ENCODE data around the gene PCNT.

DNA sequence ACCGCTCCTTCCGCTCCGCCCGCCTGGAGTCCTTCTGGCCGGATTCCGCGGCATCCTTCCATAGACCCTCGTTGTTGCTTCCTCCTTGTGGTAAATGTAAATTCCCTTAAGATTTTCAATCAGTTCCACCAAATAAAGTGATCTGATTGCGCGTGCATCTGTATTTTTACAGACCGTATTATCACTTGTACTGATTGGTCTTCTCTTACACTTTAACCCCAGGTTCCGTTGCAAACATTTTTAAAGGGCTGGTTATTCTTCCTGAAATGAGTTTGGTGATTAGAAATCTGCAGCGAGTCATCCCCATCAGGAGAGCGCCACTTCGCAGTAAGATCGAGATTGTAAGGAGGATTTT lies 37.3 kb upstream of the PCNT start:
- TF ChIP-seq, protein P1, sequence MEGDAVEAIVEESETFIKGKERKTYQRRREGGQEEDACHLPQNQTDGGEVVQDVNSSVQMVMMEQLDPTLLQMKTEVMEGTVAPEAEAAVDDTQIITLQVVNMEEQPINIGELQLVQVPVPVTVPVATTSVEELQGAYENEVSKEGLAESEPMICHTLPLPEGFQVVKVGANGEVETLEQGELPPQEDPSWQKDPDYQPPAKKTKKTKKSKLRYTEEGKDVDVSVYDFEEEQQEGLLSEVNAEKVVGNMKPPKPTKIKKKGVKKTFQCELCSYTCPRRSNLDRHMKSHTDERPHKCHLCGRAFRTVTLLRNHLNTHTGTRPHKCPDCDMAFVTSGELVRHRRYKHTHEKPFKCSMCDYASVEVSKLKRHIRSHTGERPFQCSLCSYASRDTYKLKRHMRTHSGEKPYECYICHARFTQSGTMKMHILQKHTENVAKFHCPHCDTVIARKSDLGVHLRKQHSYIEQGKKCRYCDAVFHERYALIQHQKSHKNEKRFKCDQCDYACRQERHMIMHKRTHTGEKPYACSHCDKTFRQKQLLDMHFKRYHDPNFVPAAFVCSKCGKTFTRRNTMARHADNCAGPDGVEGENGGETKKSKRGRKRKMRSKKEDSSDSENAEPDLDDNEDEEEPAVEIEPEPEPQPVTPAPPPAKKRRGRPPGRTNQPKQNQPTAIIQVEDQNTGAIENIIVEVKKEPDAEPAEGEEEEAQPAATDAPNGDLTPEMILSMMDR (IDR thresholded peaks at IDR 0.05; ENCODE audit: poor library complexity, severe bottlenecking) = no peak
- no peak for TF ChIP-seq SMC3 (conservative IDR thresholded peaks at IDR 0.05; ENCODE audit: poor library complexity)
- TF ChIP-seq POLR2AphosphoS5 (IDR thresholded peaks at IDR 0.05) = no peak
- no peak for TF ChIP-seq EZH2 (IDR thresholded peaks at IDR 0.05; ENCODE audit: borderline replicate concordance, insufficient read depth, low read length, poor library complexity, severe bottlenecking)
